ENCODE results near the gene CCDC192. TPM values are rescaled to one million over a fixed set of nuclear protein-coding genes. Genes with fewer than 3 reads are reported as not detected.

CCDC192 gene
- total RNA-seq: 1 to 10 TPM in 2 of 4 donors, under 1 TPM in 1, not detected in 1; 0.70 to 3.1 (median 2.0) TPM

- Histone ChIP-seq H3K27me3 (no peaks in the 10 kb centered on the region), H3K9me3 (no peaks in the 10 kb centered on the region), H3K27ac (no peak within 1 kb of the TSS), H3K36me3 (no peaks in the 10 kb centered on the region), H3K4me1 (peaks cover 9% of the 10 kb centered on the region), H3K4me3 (no peak within 1 kb of the TSS)
- no peak for DNase-seq (ENCODE audit: low spot score in 2 of 2)
- TF ChIP-seq EP300 (IDR thresholded peaks at IDR 0.05) (no peak), POLR2AphosphoS5 (IDR thresholded peaks at IDR 0.05) (no peak), POLR2A (IDR thresholded peaks at IDR 0.05) (no peak), CTCF (IDR thresholded peaks at IDR 0.05) (no peak)
- WGBS: 67% methylated on average over 5 of the region's 5 CpGs
These were observed at the start of gene CCDC192 for GRCh38 chr5:127702926-127703561. CCDC192 (plus strand) TSS chr5:127703391; CDS start chr5:127703446, 55 bp downstream.

- Histone ChIP-seq H3K9me3 (no peaks in the 10 kb centered on the region), H3K36me3 (no peaks in the 10 kb centered on the region), H3K4me3 (no peak overlapping the region), H3K27ac (no peak overlapping the region), H3K4me1 (no peaks in the 10 kb centered on the region), H3K27me3 (no peaks in the 10 kb centered on the region)
- WGBS: 84% methylated on average over 6 of the region's 6 CpGs
- no peak for DNase-seq (ENCODE audit: low spot score in 2 of 2)
- no peak for TF ChIP-seq CTCF (IDR thresholded peaks at IDR 0.05)
- no peak for TF ChIP-seq EP300 (IDR thresholded peaks at IDR 0.05)
- TF ChIP-seq POLR2A (IDR thresholded peaks at IDR 0.05): no peak
- no peak for TF ChIP-seq POLR2AphosphoS5 (IDR thresholded peaks at IDR 0.05)
These were observed 46.4 kb upstream of the CCDC192 start for GRCh38 chr5:127656825-127657224.

- WGBS: 65% methylated on average over 3 of the region's 3 CpGs
These were observed 43.0 kb upstream of the CCDC192 start for GRCh38 chr5:127660047-127660733.

GRCh38 chr5:127664093-127664492 is 39.1 kb upstream of the CCDC192 start:
- DNase-seq (ENCODE audit: low spot score in 2 of 2): no peak
- Histone ChIP-seq H3K27me3 (no peaks in the 10 kb centered on the region), H3K36me3 (no peaks in the 10 kb centered on the region), H3K27ac (no peak overlapping the region), H3K4me3 (no peak overlapping the region), H3K4me1 (no peaks in the 10 kb centered on the region), H3K9me3 (no peaks in the 10 kb centered on the region)
- 79% methylated on average over 5 of the region's 5 CpGs for WGBS
- TF ChIP-seq POLR2A (IDR thresholded peaks at IDR 0.05) (no peak), EP300 (IDR thresholded peaks at IDR 0.05) (no peak), CTCF (IDR thresholded peaks at IDR 0.05) (no peak), POLR2AphosphoS5 (IDR thresholded peaks at IDR 0.05) (no peak)

More at GRCh38 chr5:127660047-127660733, 43.0 kb upstream of the CCDC192 start:
- Histone ChIP-seq H3K9me3 (no peaks in the 10 kb centered on the region), H3K27ac (no peak overlapping the region), H3K36me3 (no peaks in the 10 kb centered on the region), H3K4me1 (no peaks in the 10 kb centered on the region), H3K4me3 (no peak overlapping the region), H3K27me3 (no peaks in the 10 kb centered on the region)
- no peak for TF ChIP-seq CTCF (IDR thresholded peaks at IDR 0.05)
- no peak for TF ChIP-seq POLR2A (IDR thresholded peaks at IDR 0.05)
- TF ChIP-seq POLR2AphosphoS5 (IDR thresholded peaks at IDR 0.05): no peak
- TF ChIP-seq EP300 (IDR thresholded peaks at IDR 0.05): no peak
- no peak for DNase-seq (ENCODE audit: low spot score in 2 of 2)

- DNase-seq (ENCODE audit: low spot score in 2 of 2): no peak
- TF ChIP-seq CTCF (IDR thresholded peaks at IDR 0.05) (no peak), POLR2A (IDR thresholded peaks at IDR 0.05) (no peak), POLR2AphosphoS5 (IDR thresholded peaks at IDR 0.05) (no peak), EP300 (IDR thresholded peaks at IDR 0.05) (no peak)
- H3K4me1 ChIP-seq: no peaks in the 10 kb centered on the region
- H3K36me3 ChIP-seq: no peaks in the 10 kb centered on the region
- H3K4me3 ChIP-seq: no peak overlapping the region
- no peaks in the 10 kb centered on the region for H3K27me3 ChIP-seq
- H3K9me3 ChIP-seq: no peaks in the 10 kb centered on the region
- no peak overlapping the region for H3K27ac ChIP-seq
These were observed 37.5 kb upstream of the CCDC192 start for GRCh38 chr5:127665641-127666040.

All from suprapubic skin (tissue), 4 donors.